ENCODE results near the gene CIT. TPM values are rescaled to one million over a fixed set of nuclear protein-coding genes. Genes with fewer than 3 reads are reported as not detected.
"Not testable (repeated sequence)": the region's sequence is repeated elsewhere in the genome, so short reads cannot be mapped to it uniquely, and the experiment has no call there.

Gene CIT, protein sequence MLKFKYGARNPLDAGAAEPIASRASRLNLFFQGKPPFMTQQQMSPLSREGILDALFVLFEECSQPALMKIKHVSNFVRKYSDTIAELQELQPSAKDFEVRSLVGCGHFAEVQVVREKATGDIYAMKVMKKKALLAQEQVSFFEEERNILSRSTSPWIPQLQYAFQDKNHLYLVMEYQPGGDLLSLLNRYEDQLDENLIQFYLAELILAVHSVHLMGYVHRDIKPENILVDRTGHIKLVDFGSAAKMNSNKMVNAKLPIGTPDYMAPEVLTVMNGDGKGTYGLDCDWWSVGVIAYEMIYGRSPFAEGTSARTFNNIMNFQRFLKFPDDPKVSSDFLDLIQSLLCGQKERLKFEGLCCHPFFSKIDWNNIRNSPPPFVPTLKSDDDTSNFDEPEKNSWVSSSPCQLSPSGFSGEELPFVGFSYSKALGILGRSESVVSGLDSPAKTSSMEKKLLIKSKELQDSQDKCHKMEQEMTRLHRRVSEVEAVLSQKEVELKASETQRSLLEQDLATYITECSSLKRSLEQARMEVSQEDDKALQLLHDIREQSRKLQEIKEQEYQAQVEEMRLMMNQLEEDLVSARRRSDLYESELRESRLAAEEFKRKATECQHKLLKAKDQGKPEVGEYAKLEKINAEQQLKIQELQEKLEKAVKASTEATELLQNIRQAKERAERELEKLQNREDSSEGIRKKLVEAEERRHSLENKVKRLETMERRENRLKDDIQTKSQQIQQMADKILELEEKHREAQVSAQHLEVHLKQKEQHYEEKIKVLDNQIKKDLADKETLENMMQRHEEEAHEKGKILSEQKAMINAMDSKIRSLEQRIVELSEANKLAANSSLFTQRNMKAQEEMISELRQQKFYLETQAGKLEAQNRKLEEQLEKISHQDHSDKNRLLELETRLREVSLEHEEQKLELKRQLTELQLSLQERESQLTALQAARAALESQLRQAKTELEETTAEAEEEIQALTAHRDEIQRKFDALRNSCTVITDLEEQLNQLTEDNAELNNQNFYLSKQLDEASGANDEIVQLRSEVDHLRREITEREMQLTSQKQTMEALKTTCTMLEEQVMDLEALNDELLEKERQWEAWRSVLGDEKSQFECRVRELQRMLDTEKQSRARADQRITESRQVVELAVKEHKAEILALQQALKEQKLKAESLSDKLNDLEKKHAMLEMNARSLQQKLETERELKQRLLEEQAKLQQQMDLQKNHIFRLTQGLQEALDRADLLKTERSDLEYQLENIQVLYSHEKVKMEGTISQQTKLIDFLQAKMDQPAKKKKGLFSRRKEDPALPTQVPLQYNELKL (N-terminal part only)
- total RNA-seq: 10 to 100 TPM in 1 of 2 donors, 1 to 10 TPM in 1; 5.0 to 15.9 TPM
- long read RNA-seq, partial matches to known transcripts: 0 of 2 reads
- long read RNA-seq, other reads (novel, unspliced or antisense): 2 of 2 reads

DNA sequence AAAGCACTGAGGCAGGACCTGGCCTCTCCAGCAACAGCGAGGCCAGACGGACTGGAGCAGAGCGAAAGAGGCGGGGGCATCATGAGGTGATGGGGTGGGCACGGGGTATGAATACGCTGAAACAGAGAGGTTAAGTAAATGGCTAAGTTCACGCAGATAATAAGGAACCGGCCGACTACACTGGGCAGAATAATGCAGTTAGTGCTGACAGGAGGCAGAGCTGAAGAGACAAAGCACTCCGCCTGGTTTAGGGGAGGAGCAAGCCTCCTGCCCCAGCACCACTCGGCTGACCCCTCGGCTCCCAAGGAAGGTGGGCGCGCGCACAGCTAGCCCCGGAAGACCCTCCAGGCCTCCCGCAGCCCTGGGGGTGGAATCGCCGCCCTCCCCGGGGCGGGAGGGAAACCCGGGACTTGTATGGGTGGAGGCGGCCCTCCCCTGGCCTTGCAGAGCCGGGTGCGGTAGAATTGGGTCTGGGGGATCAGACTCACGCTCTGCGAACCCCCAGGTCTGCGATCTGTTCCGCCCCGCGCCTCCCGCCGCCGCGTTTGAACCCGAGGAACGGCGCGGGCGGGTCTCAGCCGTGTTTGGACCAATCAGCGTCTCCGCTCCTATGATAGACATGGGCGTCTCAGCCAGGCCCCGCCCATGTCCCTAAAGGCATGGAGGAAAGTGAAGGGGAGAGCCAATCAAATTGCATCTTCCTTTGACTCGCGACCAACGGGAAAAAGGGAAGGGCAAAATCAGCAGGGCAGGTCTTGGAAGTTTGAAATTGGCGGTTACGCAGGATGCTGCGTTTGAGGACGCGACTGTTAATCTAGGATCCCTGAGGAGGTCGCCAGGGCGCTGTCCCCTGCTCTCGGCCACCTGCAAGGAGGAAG, at the start of gene CIT:
Gene CIT, minus strand, starts transcription at position 560 of the 878 bp plus-strand sequence. CDS start 1,152 bp downstream, outside the sequence.
- ATAC-seq (peak; percentile 100), DNase-seq (peak; percentile 88 to 91)
- intact Hi-C loops (cut with DNase I, micrococcal nuclease): no loop called here

DNA sequence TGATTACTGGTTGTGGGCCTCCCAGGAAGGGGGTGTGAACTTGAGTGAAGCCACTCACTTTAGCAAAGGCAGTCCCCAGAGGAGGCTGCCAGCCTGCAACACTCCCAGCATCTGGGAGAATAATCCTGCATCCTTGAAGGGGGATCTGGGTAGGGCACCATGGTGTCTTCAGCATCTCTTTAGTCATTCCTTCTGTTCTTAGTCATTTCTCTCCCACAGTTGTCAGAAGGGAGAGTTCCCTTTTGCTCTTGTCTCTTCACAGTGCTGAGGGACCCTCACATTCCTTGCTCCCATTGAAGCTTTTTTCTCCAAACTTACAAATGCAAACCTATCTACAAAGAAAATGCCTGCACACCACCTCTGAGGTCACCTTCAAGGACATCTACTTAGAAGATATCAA, 48.1 kb upstream of the CIT start:
- intact Hi-C loops (cut with DNase I, micrococcal nuclease): no loop called here
- no peak for ATAC-seq
- no peak for DNase-seq

DNA sequence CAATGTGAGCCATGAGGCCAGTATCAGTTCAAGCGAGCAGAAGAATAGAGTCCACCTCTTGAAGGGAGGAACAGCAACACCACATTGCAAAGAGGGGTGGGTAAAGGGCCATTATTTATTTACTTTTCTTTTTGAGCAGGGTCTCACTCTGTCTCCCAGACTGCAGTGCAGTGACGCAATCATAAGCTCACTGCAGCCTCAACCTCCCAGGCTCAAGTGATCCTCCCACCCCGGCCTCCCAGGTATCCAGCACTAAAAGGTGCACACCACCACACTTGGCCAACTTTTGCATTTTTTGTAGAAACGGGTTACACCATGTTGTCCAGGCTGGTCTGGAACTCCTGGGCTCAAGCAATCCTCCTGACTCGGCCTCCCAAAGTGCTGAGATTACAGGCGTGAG, 42.9 kb upstream of the CIT start:
- intact Hi-C loops (cut with DNase I, micrococcal nuclease): no loop called here
- no peak for DNase-seq
- ATAC-seq: no peak

- intact Hi-C loops (cut with DNase I, micrococcal nuclease): no loop called here
- ATAC-seq (no peak), DNase-seq (no peak)
Observed at GRCh38 chr12:119915894-119916510, 38.9 kb upstream of the CIT start.

GRCh38 chr12:119914666-119915065, 37.5 kb upstream of the CIT start:
- no peak for ATAC-seq
- DNase-seq: no peak
- intact Hi-C loops (cut with DNase I, micrococcal nuclease): no loop called here

DNA sequence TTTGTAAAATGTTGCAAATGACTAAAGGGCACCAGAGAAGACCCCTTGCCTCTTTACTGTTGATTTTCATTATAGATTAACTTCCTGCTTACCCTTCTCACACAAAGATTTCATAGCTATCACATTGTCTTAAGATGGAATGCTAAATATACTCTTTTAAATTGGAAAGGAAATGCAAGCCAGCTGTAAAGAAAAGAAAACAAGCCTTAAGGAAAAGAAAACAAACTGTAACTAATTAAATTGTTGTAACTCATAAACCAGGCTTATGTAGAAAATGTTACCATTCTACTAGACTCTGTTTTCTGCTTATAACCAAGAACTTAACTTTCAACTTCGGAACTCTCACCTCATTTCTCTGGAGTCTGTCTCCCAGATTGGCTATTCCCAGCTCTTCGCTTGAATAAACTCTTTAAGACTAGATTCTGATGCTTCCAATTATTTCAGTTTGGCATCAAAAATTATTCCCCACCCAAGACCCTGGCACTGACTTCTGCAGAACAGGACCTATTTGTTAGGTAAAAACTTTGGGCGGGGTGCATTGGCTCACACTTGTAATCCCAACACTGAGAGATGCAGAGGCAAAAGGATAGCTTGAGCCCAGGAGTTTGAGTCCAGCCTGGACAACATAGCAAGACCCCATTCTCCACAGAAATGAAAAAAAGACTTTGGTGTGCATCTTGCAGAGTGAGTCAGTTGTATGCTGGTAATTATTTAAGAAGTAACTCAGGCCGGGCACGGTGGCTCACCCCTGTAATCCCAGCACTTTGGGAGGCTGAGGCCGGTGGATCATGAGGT, 36.6 kb upstream of the CIT start:
- intact Hi-C loops (cut with DNase I, micrococcal nuclease): no loop called here
- DNase-seq: no peak
- ATAC-seq: no peak

DNA sequence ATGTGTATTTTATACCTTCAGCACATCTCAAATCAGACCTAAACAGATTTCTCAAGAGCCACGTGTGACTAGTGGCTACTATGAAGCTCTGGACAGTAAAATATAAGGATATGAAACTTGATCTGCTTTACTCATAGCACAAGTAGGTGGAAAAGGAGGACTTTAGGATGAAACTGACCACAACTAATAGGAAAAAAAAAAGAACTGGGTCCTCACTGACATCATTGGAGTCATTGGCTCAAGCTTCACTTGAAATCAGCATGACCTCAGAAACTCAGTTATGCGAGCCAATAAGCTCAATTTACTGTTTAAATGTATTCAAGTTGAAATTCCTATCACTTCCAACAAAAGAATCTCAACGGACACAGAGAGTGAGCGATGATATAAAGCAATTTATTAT, 34.1 kb upstream of the CIT start:
- intact Hi-C loops (cut with DNase I, micrococcal nuclease): no loop called here
- DNase-seq (no peak), ATAC-seq (no peak)

- ATAC-seq (no peak), DNase-seq (no peak)
- intact Hi-C loops (cut with DNase I, micrococcal nuclease): no loop called here
Observed at GRCh38 chr12:119910586-119910985, 33.5 kb upstream of the CIT start.

DNA sequence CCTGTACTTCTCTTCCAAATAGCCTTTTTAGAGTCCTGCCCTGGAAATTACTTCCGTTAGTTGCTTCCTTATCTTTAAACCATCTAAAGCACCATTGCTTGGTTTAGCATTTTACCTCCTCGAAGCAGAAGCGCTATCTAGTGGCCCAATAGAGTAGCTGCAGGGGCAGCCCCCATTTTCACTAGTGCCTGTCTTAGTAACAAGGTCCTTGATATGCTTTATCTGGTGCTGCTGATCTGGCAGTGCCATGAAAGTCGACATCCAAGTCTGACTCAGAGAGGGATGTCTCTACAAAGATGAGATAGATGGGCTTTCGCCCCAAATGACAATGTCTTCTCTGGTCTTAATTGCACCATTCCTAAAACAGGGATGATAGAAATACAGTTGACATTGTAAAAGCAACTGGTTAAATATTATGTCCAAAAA, 25.0 kb upstream of the CIT start:
- DNase-seq: peak; percentile 27 to 60
- intact Hi-C loops (cut with DNase I, micrococcal nuclease): no loop called here
- ATAC-seq: peak; percentile 95

GRCh38 chr12:119901670-119902069, 24.6 kb upstream of the CIT start:
- DNase-seq (no peak), ATAC-seq (no peak)
- intact Hi-C loops (cut with DNase I, micrococcal nuclease): no loop called here

GRCh38 chr12:119894916-119895315, 17.8 kb upstream of the CIT start:
- intact Hi-C loops (cut with DNase I, micrococcal nuclease): no loop called here
- DNase-seq: no peak
- no peak for ATAC-seq

DNA sequence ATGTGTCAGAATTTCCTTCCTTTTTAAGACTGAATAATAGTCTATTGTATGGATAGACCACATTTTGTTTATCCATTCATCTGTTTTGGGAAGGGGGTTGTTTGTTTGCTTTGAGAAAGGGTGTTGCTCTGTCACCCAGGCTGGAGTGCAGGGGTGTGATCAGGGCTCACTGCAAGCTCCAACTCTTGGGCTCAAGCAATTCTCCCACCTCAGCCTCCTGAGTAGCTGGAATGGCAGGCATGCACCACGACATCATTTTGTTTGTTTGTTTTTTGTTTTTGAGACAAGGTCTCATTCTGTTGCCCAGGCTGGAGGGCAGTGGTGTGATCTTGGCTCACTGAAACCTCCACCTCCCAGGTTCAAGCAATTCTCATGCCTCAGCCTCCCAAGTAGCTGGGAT, 15.5 kb upstream of the CIT start:
- ATAC-seq; intact Hi-C loops (cut with DNase I, micrococcal nuclease); DNase-seq: not testable (repeated sequence)

GRCh38 chr12:119885549-119885948, 8.4 kb upstream of the CIT start:
- intact Hi-C loops (cut with DNase I, micrococcal nuclease): no loop called here
- no peak for DNase-seq
- ATAC-seq: no peak

GRCh38 chr12:119883791-119884190, 6.7 kb upstream of the CIT start:
- ATAC-seq; intact Hi-C loops (cut with DNase I, micrococcal nuclease); DNase-seq: not testable (repeated sequence)

- no peak for ATAC-seq
- intact Hi-C loops (cut with DNase I, micrococcal nuclease): no loop called here
- DNase-seq: no peak
Observed at GRCh38 chr12:119883237-119883636, 6.1 kb upstream of the CIT start.

DNA sequence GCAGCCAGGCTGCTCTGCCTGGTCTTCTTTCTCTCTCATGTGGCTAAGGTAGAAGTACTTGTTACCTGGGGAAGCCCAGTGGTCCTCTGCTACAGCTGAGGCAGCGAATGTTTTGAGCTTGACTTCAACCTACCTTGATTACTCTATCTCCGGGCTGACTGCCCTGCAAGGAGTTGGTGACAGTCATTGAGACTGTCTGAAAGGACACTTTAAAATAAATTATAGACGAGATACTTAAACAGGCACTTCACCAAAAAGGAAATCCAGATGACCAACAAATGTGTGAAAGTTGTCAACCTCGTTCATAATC, 474 bp upstream of the CIT start:
- ATAC-seq (no peak), DNase-seq (no peak)
- intact Hi-C loops (cut with DNase I, micrococcal nuclease): no loop called here

DNA sequence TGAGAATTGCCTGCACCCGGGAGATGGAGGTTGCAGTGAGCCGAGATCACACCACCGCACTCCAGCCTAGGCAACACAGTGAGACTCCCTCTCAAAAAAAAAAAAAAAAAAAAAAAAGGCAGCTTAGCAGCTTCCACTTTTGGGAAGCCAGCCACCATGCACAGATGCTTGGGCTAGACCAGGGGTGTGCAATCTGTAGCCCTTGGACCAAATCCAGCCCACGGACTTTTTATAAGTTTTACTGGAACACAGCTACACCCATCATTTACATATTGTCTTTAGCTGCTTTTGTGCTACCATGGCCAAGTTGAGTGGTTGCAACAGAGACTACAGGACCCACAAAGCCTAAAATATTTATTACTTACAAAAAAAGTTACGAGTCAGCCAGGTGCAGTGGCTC, 6.7 kb downstream of the CIT start:
- no peak for DNase-seq
- intact Hi-C loops (cut with DNase I, micrococcal nuclease): no loop called here
- no peak for ATAC-seq

All from left colon (tissue), 2 donors.